Mononuclear cell (primary cell): ENCODE results near the gene AKNA. TPM values are rescaled to one million over a fixed set of nuclear protein-coding genes. Genes with fewer than 3 reads are reported as not detected.

Experiments used
- H3K27me3 ChIP-seq: 2 replicates; pipeline ENCODE4 v1.6.0; 2011; ENCODE audit warnings: low read length, control low read depth; ENCODE audit not compliant: insufficient read depth
- H3K4me1 ChIP-seq: 2 replicates; pipeline ENCODE4 v1.5.1; 2011; ENCODE audit warnings: mild to moderate bottlenecking, low read length, control low read depth; ENCODE audit not compliant: insufficient read depth
- H3K4me3 ChIP-seq: 2 replicates; pipeline ENCODE4 v1.5.1; 2011; ENCODE audit warnings: mild to moderate bottlenecking, low read length, moderate library complexity
- H3K9me3 ChIP-seq: 2 replicates; pipeline ENCODE4 v1.5.1; 2011; ENCODE audit warnings: low read depth, mild to moderate bottlenecking, control low read depth, low read length
- total RNA-seq: library from RNA; depleted of rRNA; stranded (reverse); fragments of >200 nt; gene quantifications from one replicate; pipeline ENCODE4 v1.2.3, GENCODE V29; 2012

The AKNA gene
- total RNA-seq, 1 donor: 99.5 TPM

DNA sequence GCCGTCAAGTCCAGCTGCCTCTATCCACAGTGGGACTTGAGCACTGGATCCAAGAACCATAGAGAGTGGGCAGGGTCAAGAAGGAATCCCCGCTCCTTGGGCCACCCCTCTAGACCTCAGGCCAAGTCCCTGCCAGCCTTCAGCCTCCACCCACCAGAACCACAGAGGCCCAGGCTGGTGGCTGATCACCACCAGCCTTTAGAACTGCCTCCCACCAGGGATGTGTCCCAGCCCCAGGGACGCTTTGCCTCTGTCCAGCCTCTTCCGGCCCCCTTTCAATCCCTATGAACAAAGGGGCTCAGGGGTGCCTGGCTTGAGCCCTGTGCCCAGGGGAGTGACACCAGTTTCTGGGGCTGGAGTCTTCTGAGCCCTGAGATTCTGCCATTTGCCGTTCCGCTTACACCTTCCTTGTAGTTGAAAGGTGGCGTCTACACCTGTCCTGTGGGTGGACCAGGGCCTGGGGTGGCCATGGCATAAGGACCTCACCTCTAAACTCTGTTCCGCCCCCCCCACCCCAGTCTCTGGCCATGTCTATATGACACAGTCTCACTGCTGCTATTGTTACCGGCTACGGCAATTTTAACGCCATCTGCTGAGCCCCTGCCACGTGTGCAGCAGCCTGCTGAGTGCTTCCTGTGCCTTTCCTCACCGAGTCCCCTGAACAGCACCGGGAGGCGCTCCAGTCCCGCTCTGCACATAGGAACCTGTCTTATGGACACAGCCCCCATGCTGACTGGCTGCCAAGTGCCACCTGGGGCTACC, 100.6 kb downstream of the AKNA start:
- Histone ChIP-seq H3K27me3 (no peaks in the 10 kb centered on the region), H3K4me3 (no peak overlapping the region), H3K4me1 (no peaks in the 10 kb centered on the region), H3K9me3 (no peaks in the 10 kb centered on the region)

DNA sequence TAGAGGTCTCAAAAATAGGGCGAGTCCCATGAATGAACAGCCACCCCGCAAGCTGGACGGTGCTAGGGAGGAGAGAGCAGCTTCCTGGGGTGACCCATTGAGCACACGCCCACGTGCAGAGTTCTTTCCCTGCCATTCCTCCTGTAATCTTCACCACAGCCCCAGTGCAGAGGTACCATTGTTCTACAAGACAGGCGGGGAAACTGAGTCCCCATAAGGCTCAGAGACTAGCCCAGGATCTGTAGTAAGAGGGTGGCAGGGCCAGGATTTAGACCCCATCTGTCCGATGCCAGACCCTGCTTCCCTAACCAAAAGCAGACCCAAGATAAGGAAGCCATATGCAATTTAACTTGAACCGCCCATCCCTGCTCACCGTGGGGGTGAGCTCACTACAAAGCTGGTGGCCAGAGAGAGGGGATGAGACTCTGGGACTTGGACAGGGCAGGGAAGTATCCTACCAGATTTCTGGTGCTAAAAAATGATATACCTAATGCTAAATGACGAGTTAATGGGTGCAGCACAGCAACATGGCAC, 101.6 kb downstream of the AKNA start:
- H3K4me1 ChIP-seq: no peaks in the 10 kb centered on the region
- H3K27me3 ChIP-seq: no peaks in the 10 kb centered on the region
- no peaks in the 10 kb centered on the region for H3K9me3 ChIP-seq
- no peak overlapping the region for H3K4me3 ChIP-seq

DNA sequence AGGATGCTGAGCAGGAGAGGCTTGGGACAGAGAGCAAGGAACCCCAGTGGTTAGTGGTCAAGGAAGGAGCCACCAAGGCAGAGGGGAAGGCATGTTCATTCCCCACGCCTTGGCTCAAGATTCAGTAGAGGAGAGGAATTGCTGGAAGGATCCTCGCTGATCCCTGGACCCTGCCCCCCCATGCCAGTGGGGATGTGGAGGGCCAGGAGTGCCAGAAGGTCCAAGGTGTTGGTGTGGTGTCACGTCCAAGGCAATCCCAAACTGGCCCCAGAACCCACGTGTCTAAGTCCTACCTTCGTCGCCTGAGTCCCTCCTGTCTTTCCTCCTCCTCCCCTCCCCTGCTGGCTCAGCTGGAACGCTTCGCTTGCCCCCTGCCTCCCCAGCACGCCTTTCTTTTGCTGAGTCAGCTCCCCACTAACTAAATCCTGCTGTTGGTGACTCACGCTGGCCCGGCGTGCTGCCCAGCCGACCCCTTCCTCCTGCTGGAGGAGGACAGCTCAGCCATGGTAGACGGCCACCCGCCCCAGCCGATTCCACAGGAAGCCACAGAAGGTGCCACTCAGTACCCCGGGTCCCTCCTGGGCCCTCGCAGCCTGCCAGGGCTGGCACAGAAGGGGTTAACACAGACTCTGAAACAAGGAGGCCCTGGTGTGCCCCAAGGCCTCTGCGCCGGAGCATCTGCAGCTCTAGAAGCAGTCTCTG, 102.5 kb downstream of the AKNA start:
- H3K4me1 ChIP-seq: no peaks in the 10 kb centered on the region
- no peaks in the 10 kb centered on the region for H3K27me3 ChIP-seq
- H3K9me3 ChIP-seq: no peaks in the 10 kb centered on the region
- H3K4me3 ChIP-seq: no peak overlapping the region

GRCh38 chr9:114284316-114285060, 103.3 kb downstream of the AKNA start:
- Histone ChIP-seq H3K4me1 (no peaks in the 10 kb centered on the region), H3K9me3 (no peaks in the 10 kb centered on the region)

More at GRCh38 chr9:114284316-114285060, 103.3 kb downstream of the AKNA start:
- H3K4me3 ChIP-seq: no peak overlapping the region
- H3K27me3 ChIP-seq: no peaks in the 10 kb centered on the region

Other genes with a start within 250 kb of the AKNA start
- 0.21 TPM for gene COL27A1, start 232.4 kb downstream of the AKNA start, total RNA-seq
- gene ORM1, start 64.9 kb downstream of the AKNA start, total RNA-seq: not detected
- gene ORM2, start 58.1 kb downstream of the AKNA start, total RNA-seq: not detected
- 4.7 TPM for gene WHRN, start 117.5 kb upstream of the AKNA start, total RNA-seq
- 265 TPM for gene ATP6V1G1, start 199.8 kb upstream of the AKNA start, total RNA-seq
- gene TMEM268, start 223.3 kb upstream of the AKNA start, total RNA-seq: 11.8 TPM